Measurements from ENCODE around the gene COA6. TPM values are rescaled to one million over a fixed set of nuclear protein-coding genes. Genes with fewer than 3 reads are reported as not detected.

COA6 gene
- total and polyA plus RNA-seq, 10 donors = 6.9 to 57.4 (median 18.5) TPM

DNA sequence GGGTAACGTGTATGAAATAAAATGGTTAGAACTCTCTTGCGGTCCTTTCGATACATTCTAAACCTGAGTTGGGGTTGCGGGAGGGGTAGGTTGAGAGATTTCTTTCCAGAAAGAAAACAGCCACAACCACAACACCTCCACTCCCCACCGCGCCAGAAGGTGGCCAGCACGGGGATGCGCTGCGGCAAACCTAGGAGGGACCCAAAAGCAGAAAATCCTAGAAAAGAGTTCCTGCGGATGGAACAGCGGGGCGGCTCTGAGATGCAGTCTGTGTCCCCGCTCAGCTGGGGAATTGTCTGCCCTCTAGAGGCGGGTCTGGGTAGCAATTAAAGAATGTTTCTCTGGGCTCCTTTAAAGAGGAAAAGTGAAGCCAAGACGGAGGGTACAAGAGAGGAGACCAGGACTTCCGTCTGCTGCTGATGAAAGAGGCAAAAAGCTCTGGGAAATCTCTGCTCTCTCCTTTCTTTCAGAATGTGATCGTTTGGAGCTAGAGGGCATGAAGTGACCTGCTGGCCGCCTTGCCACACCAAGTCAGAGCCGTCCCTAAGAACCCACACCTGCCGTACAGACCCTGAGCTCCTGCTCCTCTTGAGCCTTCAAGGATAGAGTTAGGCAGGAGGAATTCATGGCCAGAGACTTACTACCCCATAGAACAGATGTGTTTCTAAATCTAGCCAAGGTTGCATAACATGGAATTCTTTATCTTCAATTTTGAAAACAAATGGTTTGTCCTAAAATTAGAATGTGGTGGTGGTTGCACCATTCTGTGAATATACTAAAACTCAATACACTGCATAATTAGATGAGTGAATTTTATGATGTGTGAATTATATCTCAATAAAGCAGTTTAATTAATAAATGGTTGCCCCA, 46.5 kb upstream of the COA6 start:
- H3K4me1 ChIP-seq = peaks cover 0 to 33% (median 8%) of the 10 kb centered on the region in 6 donors
- H3K36me3 ChIP-seq = no peaks in the 10 kb centered on the region
- TF ChIP-seq POLR2A (IDR thresholded peaks at IDR 0.05) (no peak), POLR2AphosphoS5 (IDR thresholded peaks at IDR 0.05) (no peak)
- TF ChIP-seq, protein P1, sequence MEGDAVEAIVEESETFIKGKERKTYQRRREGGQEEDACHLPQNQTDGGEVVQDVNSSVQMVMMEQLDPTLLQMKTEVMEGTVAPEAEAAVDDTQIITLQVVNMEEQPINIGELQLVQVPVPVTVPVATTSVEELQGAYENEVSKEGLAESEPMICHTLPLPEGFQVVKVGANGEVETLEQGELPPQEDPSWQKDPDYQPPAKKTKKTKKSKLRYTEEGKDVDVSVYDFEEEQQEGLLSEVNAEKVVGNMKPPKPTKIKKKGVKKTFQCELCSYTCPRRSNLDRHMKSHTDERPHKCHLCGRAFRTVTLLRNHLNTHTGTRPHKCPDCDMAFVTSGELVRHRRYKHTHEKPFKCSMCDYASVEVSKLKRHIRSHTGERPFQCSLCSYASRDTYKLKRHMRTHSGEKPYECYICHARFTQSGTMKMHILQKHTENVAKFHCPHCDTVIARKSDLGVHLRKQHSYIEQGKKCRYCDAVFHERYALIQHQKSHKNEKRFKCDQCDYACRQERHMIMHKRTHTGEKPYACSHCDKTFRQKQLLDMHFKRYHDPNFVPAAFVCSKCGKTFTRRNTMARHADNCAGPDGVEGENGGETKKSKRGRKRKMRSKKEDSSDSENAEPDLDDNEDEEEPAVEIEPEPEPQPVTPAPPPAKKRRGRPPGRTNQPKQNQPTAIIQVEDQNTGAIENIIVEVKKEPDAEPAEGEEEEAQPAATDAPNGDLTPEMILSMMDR (IDR thresholded peaks at IDR 0.05 in 8 of 11, conservative IDR thresholded peaks at IDR 0.05 in 3 of 11) = peak; percentile 34 to 80 (median 71)
- H3K9me3 ChIP-seq = no peaks in the 10 kb centered on the region
- intact Hi-C loops (cut with DNase I; ENCODE audit: low total_unique reads) = no loop called here
- H3K27ac ChIP-seq = peak overlapping the region in 4 of 8 donors; percentile 25 to 73 (median 42)
- no peak for DNase-seq
- peak overlapping the region; percentile 15 to 48 (median 35) for H3K4me3 ChIP-seq
- WGBS, 5 donors = 20 to 30% (median 24%) methylated on average over 20 of the region's 20 CpGs
- peaks cover 0 to 26% (median 12%) of the 10 kb centered on the region in 7 donors for H3K27me3 ChIP-seq (replicated peaks in 1 of 7)

DNA sequence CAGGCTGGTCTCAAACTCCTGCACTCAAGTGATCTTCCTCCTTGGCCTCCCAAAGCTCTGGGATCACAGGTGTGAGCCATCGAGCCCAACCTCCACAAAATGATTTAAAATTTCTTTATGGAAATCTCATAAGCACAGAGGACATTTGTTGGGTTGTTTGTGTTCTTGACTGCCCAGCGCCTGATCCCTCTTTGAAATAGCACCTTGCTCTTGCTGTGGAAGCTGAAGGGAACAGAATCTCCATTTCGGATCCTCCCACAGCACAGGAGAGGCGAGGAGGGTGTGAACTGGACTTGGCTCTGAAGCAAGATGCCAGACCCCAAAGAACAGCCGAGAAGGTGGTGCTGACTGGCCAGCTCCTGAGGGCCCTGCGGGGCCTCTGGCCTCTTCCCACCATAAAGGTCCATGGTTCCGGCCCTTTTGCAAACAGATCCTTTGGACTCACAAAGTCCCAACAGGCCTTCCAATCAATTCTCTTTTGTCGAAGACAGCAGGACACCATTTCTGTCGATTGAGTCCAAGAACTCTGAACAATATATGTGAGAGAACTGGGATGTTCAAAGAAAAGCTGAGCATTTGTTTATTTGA, 45.6 kb upstream of the COA6 start:
- H3K4me3 ChIP-seq = no peak overlapping the region
- H3K27me3 ChIP-seq (replicated peaks in 1 of 7) = peaks cover 0 to 26% (median 12%) of the 10 kb centered on the region in 7 donors
- no peak for TF ChIP-seq POLR2AphosphoS5 (IDR thresholded peaks at IDR 0.05)
- TF ChIP-seq POLR2A (IDR thresholded peaks at IDR 0.05) = no peak
- TF ChIP-seq, protein P1 (IDR thresholded peaks at IDR 0.05 in 8 of 11, conservative IDR thresholded peaks at IDR 0.05 in 3 of 11) = no peak
- no peaks in the 10 kb centered on the region for H3K9me3 ChIP-seq
- no peak overlapping the region for H3K27ac ChIP-seq
- peaks cover 0 to 33% (median 8%) of the 10 kb centered on the region in 6 donors for H3K4me1 ChIP-seq
- no peak for DNase-seq
- no peaks in the 10 kb centered on the region for H3K36me3 ChIP-seq
- intact Hi-C loops (cut with DNase I; ENCODE audit: low total_unique reads) = no loop called here
- WGBS, 5 donors = 79 to 95% (median 89%) methylated on average over 9 of the region's 9 CpGs

DNA sequence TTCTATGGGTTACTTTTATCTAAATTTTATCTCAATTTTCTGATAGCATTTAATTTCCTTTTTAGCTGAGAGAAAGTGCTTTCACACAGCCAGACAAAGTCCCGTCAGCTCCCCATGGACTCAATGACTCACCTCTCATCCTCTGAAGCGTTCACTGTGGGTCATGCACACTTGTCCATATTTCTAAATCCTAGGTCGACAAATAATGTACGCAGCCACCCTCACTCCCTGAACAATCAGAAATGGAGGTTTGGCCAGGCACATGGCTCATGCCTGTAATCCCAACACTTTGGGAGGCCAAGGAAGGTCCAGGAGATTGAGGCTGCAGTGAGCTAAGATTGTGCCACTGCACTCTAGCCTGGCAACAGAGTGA, 42.4 kb upstream of the COA6 start:
- H3K27me3 ChIP-seq (replicated peaks in 1 of 7) = peaks cover 0 to 14% (median 0%) of the 10 kb centered on the region in 7 donors
- intact Hi-C loops (cut with DNase I; ENCODE audit: low total_unique reads) = no loop called here
- TF ChIP-seq POLR2AphosphoS5 (IDR thresholded peaks at IDR 0.05) = no peak
- no peak for TF ChIP-seq POLR2A (IDR thresholded peaks at IDR 0.05)
- peaks cover 0 to 33% (median 8%) of the 10 kb centered on the region in 6 donors for H3K4me1 ChIP-seq
- peaks cover 0 to 7% (median 3%) of the 10 kb centered on the region in 8 donors for H3K9me3 ChIP-seq
- DNase-seq = no peak
- no peak overlapping the region for H3K4me3 ChIP-seq
- peak overlapping the region in 1 of 8 donors; percentile 50 for H3K27ac ChIP-seq
- 71 to 84% (median 77%) methylated on average over 4 of the region's 4 CpGs for whole genome bisulfite sequencing, 5 donors
- H3K36me3 ChIP-seq = no peaks in the 10 kb centered on the region

DNA sequence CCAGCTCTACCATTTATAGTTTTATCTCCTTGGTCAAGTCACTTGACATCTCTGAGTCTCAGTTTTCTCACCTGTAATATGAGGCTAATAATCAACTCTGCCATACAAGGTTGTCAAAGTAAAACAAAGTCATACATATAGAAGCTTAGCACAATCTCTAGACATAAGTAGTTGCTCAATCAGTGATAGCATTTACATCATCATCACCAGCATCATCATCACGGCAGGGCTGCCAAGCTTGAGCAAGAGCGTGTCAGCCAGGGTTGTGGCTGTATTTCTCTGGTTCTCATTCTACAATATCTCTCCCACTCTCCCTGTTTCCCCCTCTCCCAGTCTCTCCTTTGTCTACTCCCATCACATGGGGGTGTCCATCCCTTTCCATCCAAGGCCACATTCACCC, 41.7 kb upstream of the COA6 start:
- no peak for DNase-seq
- Histone ChIP-seq H3K4me1 (peaks cover 0 to 27% (median 5%) of the 10 kb centered on the region in 6 donors), H3K36me3 (no peaks in the 10 kb centered on the region), H3K27ac (peak overlapping the region in 1 of 8 donors; percentile 1), H3K4me3 (no peak overlapping the region), H3K27me3 (replicated peaks in 1 of 7) (peaks cover 0 to 14% (median 0%) of the 10 kb centered on the region in 7 donors), H3K9me3 (peaks cover 0 to 14% (median 10%) of the 10 kb centered on the region in 8 donors)
- WGBS, 5 donors = 45 to 78% (median 50%) methylated on average over 2 of the region's 2 CpGs
- intact Hi-C loops (cut with DNase I; ENCODE audit: low total_unique reads) = no loop called here
- TF ChIP-seq POLR2A (IDR thresholded peaks at IDR 0.05) = no peak
- TF ChIP-seq POLR2AphosphoS5 (IDR thresholded peaks at IDR 0.05) = peak in 1 of 3 donors; percentile 47

DNA sequence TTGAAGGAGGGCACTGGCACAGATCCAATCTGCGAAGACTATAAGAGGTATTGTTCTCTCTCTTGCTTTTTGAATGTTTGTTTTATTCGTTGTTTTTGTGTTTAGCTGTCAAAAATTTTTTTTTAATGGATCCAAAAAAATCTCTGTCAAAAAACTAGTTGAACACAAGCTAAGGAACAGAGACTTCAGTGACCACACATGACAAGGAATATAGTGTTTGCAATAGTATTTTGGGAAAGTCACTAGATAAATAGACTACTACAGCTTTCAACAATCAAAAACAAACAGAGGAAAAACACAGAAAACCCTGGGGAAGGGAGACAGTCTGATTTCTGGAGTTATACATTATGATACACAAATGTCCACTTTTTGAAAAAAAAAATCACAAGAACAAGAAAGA, 36.9 kb upstream of the COA6 start:
- WGBS, 5 donors = 85 to 93% (median 86%) methylated on average over 2 of the region's 2 CpGs
- H3K9me3 ChIP-seq = peaks cover 0 to 54% (median 46%) of the 10 kb centered on the region in 8 donors
- TF ChIP-seq POLR2A (IDR thresholded peaks at IDR 0.05) (no peak), POLR2AphosphoS5 (IDR thresholded peaks at IDR 0.05) (no peak)
- TF ChIP-seq, protein P1 (IDR thresholded peaks at IDR 0.05 in 8 of 11, conservative IDR thresholded peaks at IDR 0.05 in 3 of 11) = no peak
- H3K4me1 ChIP-seq = peaks cover 0 to 7% (median 0%) of the 10 kb centered on the region in 6 donors
- peaks cover 0 to 6% (median 0%) of the 10 kb centered on the region in 7 donors for H3K27me3 ChIP-seq (replicated peaks in 1 of 7)
- intact Hi-C loops (cut with DNase I; ENCODE audit: low total_unique reads) = no loop called here
- H3K36me3 ChIP-seq = no peaks in the 10 kb centered on the region
- DNase-seq = no peak
- H3K4me3 ChIP-seq = no peak overlapping the region
- no peak overlapping the region for H3K27ac ChIP-seq
